ENCODE results near the gene MRPL34.

DNA sequence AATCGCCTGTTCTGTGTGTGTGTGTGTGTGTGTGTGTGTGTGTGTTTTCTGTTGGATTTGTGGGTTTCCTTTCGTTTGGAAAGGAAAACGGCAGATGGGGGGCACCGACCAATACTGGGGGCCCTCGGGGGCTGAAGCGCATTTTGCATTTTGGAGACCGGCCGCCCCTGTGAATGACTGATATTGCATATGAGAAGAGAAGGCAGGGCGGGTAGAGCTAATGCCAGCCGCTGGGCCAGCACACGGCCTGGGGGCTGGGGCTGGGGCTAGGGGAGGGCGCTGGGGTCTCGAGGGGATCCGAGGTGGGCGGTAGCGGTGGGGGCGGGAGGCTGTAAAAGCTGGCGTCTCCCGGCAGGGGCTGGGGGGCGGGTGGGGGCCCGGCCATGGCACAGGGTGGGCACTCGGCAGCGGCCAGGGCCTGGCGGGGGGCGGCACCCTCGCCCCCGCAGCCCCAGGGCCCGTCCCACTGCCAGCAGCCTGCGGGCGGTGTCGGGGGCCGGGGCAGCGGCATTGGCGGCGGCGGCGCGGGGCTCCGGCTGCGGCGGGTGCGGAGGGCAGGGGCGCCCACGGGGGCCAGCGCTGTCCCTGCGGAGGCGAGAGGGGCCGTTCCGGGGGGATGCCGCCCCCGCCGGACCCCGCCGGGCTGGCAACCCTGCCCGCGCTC, 17.8 kb downstream of the MRPL34 start:
- TF ChIP-seq CTCF (IDR thresholded peaks at IDR 0.05; ENCODE audit: insufficient read depth, low read length) (no peak), POLR2AphosphoS5 (IDR thresholded peaks at IDR 0.05; ENCODE audit: low read depth) (no peak), SPI1 (IDR thresholded peaks at IDR 0.05; ENCODE audit: borderline replicate concordance, low read depth) (no peak), REST (IDR thresholded peaks at IDR 0.05; ENCODE audit: insufficient replicate concordance, low read depth) (no peak), GABPA (IDR thresholded peaks at IDR 0.05; ENCODE audit: low read depth) (no peak)
